Bladder microvascular endothelial cell (primary cell): ENCODE measurements around the gene MCRIP2. TPM values are rescaled to one million over a fixed set of nuclear protein-coding genes. Genes with fewer than 3 reads are reported as not detected.

Experiments
- total RNA-seq: library from RNA; depleted of rRNA; stranded (reverse); fragments of >200 nt; gene quantifications from 2 replicates; pipeline ENCODE4 v1.2.3, GENCODE V29; 2014

MCRIP2 gene, protein sequence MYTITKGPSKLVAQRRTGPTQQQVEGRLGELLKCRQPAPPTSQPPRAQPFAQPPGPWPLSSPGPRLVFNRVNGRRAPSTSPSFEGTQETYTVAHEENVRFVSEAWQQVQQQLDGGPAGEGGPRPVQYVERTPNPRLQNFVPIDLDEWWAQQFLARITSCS
- total RNA-seq: 12.1 and 12.6 TPM in 2 replicates

GRCh38 chr16:641326-642188 is at the start of gene MCRIP2:
Gene MCRIP2 (plus strand): TSS chr16:641828. CDS start chr16:641992, 164 bp downstream.

DNA sequence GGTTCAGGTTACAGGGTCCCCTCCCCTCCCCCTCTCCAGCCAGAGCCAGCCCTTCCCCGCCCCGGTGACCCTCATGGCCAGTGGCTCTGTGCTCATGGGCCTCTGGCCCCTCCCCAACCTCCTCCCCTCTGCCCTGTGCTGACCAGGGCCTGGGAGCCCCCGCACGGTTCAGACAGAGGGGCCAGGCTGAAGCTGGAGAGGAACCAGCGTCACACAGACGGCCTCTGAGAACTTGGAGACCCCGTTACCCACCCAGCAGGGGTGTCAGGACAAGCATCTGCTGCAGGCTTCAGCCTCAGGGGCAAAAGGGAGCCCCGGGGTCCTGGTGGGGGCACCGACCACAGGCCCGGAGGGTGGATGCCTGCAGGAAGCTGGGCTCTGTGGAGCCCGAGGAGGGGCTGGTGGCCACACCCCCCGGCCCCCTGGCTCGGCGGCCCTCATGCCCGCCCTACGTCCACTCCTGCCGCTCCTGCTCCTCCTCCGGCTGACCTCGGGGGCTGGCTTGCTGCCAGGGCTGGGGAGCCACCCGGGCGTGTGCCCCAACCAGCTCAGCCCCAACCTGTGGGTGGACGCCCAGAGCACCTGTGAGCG is 10.7 kb upstream of the MCRIP2 start, which contains the start of gene WFIKKN1:
Gene WFIKKN1, plus strand, starts transcription at position 171 of the 591 bp plus-strand sequence. Its CDS starts 269 bp downstream, at position 440.

DNA sequence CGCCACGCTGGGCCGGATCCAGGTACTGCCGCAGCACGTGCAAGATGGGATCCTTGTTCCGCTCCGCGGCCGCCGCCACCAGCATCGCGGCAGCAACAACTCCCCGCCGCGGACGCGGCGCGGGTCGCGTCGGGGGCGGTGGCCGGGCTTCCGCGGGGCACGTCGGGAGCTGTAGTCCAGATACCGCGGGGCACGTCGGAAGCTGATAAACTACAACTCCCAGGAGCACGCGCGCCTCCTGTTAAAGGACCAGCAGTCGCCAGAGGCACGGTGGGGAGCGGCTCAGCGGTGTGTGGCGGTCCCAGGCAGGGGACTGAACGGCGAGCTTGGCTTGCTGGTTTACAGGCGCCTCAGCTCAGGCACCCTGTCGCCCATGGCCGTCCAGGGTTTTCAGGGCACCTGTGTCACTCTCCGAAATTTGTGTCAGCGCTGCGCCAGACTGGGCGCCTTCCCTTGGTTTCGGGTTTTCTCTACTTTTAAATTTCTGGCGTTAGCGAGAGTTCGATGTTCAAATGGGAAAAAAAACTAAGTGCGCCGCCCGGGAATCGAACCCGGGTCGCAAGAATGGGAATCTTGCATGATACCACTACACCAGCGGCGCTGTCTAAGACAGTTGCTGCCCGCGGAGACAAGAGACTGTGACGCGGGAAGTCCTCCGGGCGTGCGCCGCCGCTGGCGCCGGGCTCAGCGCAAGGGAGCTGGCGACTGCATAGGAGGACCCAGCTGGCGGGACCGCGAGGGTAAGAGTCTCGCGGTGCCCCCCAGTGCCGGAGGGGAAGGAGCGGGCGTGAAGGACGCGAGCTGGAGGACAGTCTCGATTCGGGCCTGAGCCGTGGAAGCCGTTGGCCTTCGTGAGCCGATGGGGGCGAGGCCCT is 5.2 kb upstream of the MCRIP2 start, which contains the start of gene METTL26:
Gene METTL26, minus strand, starts transcription at position 100 of the 875 bp plus-strand sequence. Its CDS starts 15 bp downstream, at position 85.

GRCh38 chr16:648781-649589 is 7.4 kb downstream of the MCRIP2 start, which contains the start of gene WDR90:
Gene WDR90 (plus strand): TSS chr16:649365. CDS start chr16:649417, 52 bp downstream.

DNA sequence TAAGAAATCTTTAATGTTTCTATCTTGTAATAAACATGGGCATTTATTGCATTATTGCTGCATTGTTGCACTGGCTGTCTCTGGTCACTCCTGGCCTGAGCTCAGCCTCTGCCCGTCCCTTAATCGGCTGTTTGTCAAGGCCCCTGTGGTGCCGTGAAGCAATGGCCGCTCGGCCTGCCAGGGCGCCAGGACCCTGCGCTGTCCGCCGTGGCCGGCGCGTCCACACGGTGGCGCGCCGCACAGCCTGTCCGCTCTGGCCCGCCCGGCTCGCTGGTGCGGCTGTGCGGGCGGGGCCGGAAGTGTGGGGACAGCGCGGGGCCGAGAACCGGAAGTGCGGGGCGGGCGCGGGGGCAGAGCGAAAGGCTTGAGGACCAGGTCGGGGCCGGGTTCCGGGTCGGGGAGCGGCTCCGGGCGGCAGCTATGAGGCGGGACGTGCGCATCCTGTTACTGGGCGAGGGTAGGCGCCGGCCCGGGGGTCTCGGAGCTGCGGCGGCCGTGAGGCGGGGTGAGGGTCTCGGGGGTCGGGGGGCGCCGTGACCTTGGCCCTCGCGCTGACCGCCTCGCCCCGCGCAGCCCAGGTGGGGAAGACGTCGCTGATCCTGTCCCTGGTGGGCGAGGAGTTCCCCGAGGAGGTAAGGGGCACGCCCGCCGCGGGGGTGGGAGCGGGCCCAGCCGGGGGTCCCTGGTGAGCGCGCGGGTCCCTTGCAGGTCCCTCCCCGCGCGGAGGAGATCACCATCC is 26.3 kb downstream of the MCRIP2 start, which contains the start of gene RHOT2:
Gene RHOT2, plus strand, starts transcription at position 353 of the 739 bp plus-strand sequence. Its CDS starts 68 bp downstream, at position 421.

DNA sequence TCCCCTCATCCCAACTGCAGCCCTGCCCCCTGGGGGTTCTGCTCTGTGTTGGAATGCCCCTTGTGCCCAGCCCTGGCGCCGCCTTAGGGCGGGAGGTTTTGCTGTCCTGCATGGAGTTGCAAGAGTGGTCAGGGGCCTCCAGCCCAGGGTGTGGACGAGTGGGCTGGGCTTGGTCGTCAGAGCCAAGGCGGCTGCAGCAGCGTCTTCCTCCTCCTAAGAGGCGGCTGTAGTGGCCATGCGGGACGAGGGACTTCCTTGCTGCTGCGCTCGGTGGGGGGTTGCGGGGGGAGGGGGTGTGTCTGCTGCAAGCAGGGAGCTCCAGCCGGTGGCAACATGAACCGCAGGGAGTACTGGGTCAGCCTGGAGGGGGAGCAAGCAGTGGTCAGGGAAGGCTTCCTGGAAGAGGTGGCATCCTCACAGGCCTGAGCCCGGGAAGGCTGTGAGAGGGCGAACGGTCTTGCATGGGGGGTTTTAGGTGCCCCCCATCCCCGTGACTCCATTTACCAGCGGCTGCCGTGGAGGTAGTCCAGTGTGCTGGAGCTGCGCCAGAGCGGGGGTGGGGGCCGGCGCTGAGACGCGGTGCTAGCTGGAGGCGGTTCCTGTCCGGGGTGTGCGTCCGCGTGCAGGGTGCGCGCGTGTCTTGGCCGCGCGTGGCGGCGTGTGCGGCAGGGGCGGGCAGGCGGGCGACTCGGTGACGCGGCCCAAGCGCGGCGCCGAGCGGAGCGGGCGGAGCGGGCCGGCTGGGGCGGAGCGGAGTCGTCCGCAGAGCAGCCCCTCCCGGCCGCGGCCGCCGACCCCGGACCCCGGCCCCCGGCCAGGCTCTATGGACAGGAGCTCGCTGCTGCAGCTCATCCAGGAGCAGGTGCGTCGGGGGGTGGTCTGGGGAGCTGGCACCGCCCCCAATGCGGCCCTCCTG is 33.6 kb downstream of the MCRIP2 start, which contains the start of gene RHBDL1:
Gene RHBDL1, plus strand, starts transcription at position 704 of the 916 bp plus-strand sequence. Its CDS starts 120 bp downstream, at position 824.

DNA sequence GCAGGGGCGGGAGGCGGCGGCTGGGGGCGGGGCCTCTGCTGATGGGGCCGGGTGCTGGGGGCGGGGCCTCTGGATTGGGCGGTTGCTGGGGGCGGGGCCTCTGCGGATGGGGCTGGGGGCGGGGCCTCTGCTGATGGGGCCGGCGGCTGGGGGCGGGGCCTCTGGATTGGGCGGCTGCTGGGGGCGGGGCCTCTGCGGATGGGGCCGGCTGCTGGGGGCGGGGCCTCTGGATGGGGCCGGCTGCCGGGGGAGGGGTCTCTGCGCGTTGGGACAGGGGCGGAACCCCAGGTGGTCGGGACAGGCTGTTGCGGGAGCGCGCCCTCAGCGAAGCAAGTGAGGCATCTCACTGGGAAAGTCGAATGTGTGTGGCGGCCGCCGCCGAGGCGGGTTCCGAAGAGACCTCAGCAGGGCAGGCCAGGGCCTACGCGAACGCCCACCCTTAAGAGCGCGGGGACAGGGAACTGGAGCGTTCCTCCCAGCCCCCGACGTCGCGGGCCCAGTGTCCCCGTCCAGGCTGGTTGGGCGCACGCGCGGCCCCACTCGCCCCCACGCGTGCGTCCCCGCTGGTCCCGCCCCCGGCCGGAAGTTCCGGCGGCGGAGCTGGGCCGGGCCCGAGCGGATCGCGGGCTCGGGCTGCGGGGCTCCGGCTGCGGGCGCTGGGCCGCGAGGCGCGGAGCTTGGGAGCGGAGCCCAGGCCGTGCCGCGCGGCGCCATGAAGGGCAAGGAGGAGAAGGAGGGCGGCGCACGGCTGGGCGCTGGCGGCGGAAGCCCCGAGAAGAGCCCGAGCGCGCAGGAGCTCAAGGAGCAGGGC is 38.4 kb downstream of the MCRIP2 start, which contains the start of gene STUB1:
Gene STUB1, plus strand, starts transcription at position 597 of the 811 bp plus-strand sequence. Its CDS starts 116 bp downstream, at position 713.

GRCh38 chr16:684071-684794 is 42.6 kb downstream of the MCRIP2 start, which contains the start of gene JMJD8:
Gene JMJD8 (minus strand): TSS chr16:684334. CDS start chr16:684319, 15 bp downstream.

Other genes starting within 250 kb of the MCRIP2 start
- 44.0 and 53.7 TPM in 2 replicates for gene NME4, start 244.6 kb upstream of the MCRIP2 start, total RNA-seq
- 14.2 and 19.1 TPM in 2 replicates for gene DECR2, start 239.9 kb upstream of the MCRIP2 start, total RNA-seq
- gene RAB11FIP3, start 216.2 kb upstream of the MCRIP2 start, total RNA-seq: 17.5 and 41.9 TPM in 2 replicates
- 20.6 and 36.8 TPM in 2 replicates for gene CAPN15, start 114.1 kb upstream of the MCRIP2 start, total RNA-seq
- gene PRR35, start 81.4 kb upstream of the MCRIP2 start, total RNA-seq: not detected in 2 replicates
- gene NHLRC4, start 74.8 kb upstream of the MCRIP2 start, total RNA-seq: 0.88 and 1.3 TPM in 2 replicates
- 20.7 and 26.4 TPM in 2 replicates for gene PIGQ, start 71.9 kb upstream of the MCRIP2 start, total RNA-seq
- 7.4 and 11.5 TPM in 2 replicates for gene RAB40C, start 51.8 kb upstream of the MCRIP2 start, total RNA-seq
- gene WFIKKN1, start 10.8 kb upstream of the MCRIP2 start, total RNA-seq: 0.19 TPM in 1 of 2 replicates, not detected in the other
- 43.6 and 69.1 TPM in 2 replicates for gene METTL26, start 5.5 kb upstream of the MCRIP2 start, total RNA-seq
- gene WDR90, start 7.5 kb downstream of the MCRIP2 start, total RNA-seq: 5.7 and 10.0 TPM in 2 replicates
- 23.2 and 38.9 TPM in 2 replicates for gene RHOT2, start 26.3 kb downstream of the MCRIP2 start, total RNA-seq
- gene RHBDL1, start 33.8 kb downstream of the MCRIP2 start, total RNA-seq: 0.16 and 0.50 TPM in 2 replicates
- gene STUB1, start 38.6 kb downstream of the MCRIP2 start, total RNA-seq: 111 TPM in 2 replicates
- 23.0 and 31.2 TPM in 2 replicates for gene JMJD8, start 42.5 kb downstream of the MCRIP2 start, total RNA-seq
- gene WDR24, start 48.6 kb downstream of the MCRIP2 start, total RNA-seq: 2.6 and 5.0 TPM in 2 replicates
- under 0.01 and 0.13 TPM in 2 replicates for gene FBXL16, start 64.0 kb downstream of the MCRIP2 start, total RNA-seq
- gene METRN, start 73.3 kb downstream of the MCRIP2 start, total RNA-seq: 25.3 and 31.1 TPM in 2 replicates
- 19.1 and 21.4 TPM in 2 replicates for gene ANTKMT, start 79.3 kb downstream of the MCRIP2 start, total RNA-seq
- 1.2 TPM in 1 of 2 replicates, not detected in the other for gene CCDC78, start 84.6 kb downstream of the MCRIP2 start, total RNA-seq
- gene HAGHL, start 85.3 kb downstream of the MCRIP2 start, total RNA-seq: 2.9 and 8.2 TPM in 2 replicates
- 30.4 and 38.2 TPM in 2 replicates for gene CIAO3, start 99.2 kb downstream of the MCRIP2 start, total RNA-seq
- gene MSLN, start 118.9 kb downstream of the MCRIP2 start, total RNA-seq: not detected in 2 replicates
- 20.8 and 22.0 TPM in 2 replicates for gene RPUSD1, start 146.6 kb downstream of the MCRIP2 start, total RNA-seq
- 13.6 and 13.8 TPM in 2 replicates for gene CHTF18, start 146.8 kb downstream of the MCRIP2 start, total RNA-seq
- not detected in 2 replicates for gene GNG13, start 158.9 kb downstream of the MCRIP2 start, total RNA-seq